PC-9 (cell line): ENCODE results near the gene SERPINE2.

ENCODE experiments used
- CTCF ChIP-seq: fragments of 200-600 bp; sonication (generic); conservative IDR thresholded peaks from 2 replicates; pipeline ENCODE4 v1.6.1; 2017; ENCODE audit warnings: mixed run types, antibody characterized with exemption, mild to moderate bottlenecking, moderate library complexity
- EZH2 ChIP-seq: fragments of 200-600 bp; sonication (generic); IDR thresholded peaks from 2 replicates; pipeline ENCODE4 v1.8.0; 2017; ENCODE audit warnings: antibody characterized with exemption, low read depth

GRCh38 chr2:224034017-224034416 is 5.1 kb downstream of the SERPINE2 start:
- TF ChIP-seq CTCF (no peak), EZH2 (no peak)
